Loucy (cell line): ENCODE measurements around the gene DKK2.

Source experiments
- H2AFZ ChIP-seq: fragments of 200-600 bp; sonication (generic); 2 replicates; pipeline ENCODE4 v1.6.0; 2016; ENCODE audit warnings: antibody characterized with exemption, mild to moderate bottlenecking, low read length, moderate library complexity
- H3F3A ChIP-seq: fragments of 200-600 bp; 2 replicates; pipeline ENCODE4 v1.6.0; 2016; ENCODE audit warnings: antibody characterized with exemption, low read depth, mild to moderate bottlenecking
- H3K27me3 ChIP-seq: fragments of 200-600 bp; sonication (generic); 2 replicates; pipeline ENCODE4 v1.6.1; 2014; ENCODE audit warnings: low read length, mild to moderate bottlenecking; ENCODE audit not compliant: insufficient read depth, poor library complexity, severe bottlenecking
- H3K36me3 ChIP-seq: fragments of 200-600 bp; sonication (generic); 2 replicates; pipeline ENCODE4 v1.6.1; 2016; ENCODE audit warnings: low read length; ENCODE audit not compliant: insufficient read depth
- H3K4me1 ChIP-seq: fragments of 200-600 bp; sonication (generic); 2 replicates; pipeline ENCODE4 v1.5.1; 2014; ENCODE audit warnings: low read length, mild to moderate bottlenecking; ENCODE audit not compliant: insufficient read depth, poor library complexity, severe bottlenecking
- H3K4me2 ChIP-seq: fragments of 200-600 bp; sonication (generic); 2 replicates; pipeline ENCODE4 v1.6.0; 2014; ENCODE audit warnings: antibody characterized with exemption, low read length, low read depth, mild to moderate bottlenecking; ENCODE audit not compliant: poor library complexity, severe bottlenecking
- H3K4me3 ChIP-seq: fragments of 200-600 bp; sonication (generic); 2 replicates; pipeline ENCODE4 v1.5.1; 2014; ENCODE audit warnings: low read length, mild to moderate bottlenecking, mixed read lengths; ENCODE audit not compliant: poor library complexity, severe bottlenecking
- H3K79me2 ChIP-seq: fragments of 200-600 bp; sonication (generic); 2 replicates; pipeline ENCODE4 v1.6.1; 2014; ENCODE audit warnings: low read length; ENCODE audit not compliant: insufficient read depth
- H3K9ac ChIP-seq: fragments of 200-600 bp; sonication (generic); 2 replicates; pipeline ENCODE4 v1.6.0; 2014; ENCODE audit warnings: mild to moderate bottlenecking, low read depth, low read length, moderate library complexity; ENCODE audit not compliant: poor library complexity, severe bottlenecking
- H3K9me2 ChIP-seq: fragments of 200-600 bp; sonication (generic); replicated peaks from 2 replicates; pipeline ENCODE4 v1.6.1; 2016; ENCODE audit warnings: low read depth, low read length, mixed read lengths
- H3K9me3 ChIP-seq: fragments of 200-600 bp; sonication (generic); 2 replicates; pipeline ENCODE4 v1.6.1; 2014; ENCODE audit warnings: mild to moderate bottlenecking, antibody characterized with exemption, low read length, low read depth; ENCODE audit not compliant: insufficient read depth
- H4K20me1 ChIP-seq: fragments of 200-600 bp; sonication (generic); 2 replicates; pipeline ENCODE4 v1.6.0; 2014; ENCODE audit warnings: antibody characterized with exemption, low read length, mild to moderate bottlenecking; ENCODE audit not compliant: insufficient read depth, poor library complexity, severe bottlenecking
- EZH2phosphoT487 ChIP-seq: fragments of 200-600 bp; IDR thresholded peaks from 2 replicates; pipeline ENCODE4 v1.6.1; 2018; ENCODE audit warnings: antibody characterized with exemption, mild to moderate bottlenecking, moderate library complexity, borderline replicate concordance
- TF ChIP-seq, protein P1 (sequence below): fragments of 200-600 bp; sonication (generic); conservative IDR thresholded peaks from 2 replicates; pipeline ENCODE4 v1.5.1; 2014; ENCODE audit warnings: mild to moderate bottlenecking, antibody characterized with exemption, low read length

Gene DKK2

DNA sequence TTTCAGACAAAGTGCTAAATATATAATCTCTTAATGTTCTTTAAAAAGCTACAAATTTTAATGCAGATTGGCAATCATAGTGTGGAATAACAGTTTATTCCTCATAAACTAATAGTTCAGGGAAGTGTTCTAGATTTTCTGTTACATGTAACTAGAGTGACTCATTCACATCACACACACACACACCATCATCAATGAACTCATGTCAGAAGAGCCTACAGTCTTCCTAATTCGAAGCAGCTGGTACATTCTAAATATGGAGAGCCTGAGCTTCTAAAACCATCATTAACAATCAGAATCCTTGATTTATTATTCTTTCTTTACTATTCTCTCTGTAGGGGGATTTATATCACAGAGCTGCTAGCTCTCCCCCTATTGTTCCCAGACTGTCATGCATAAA lies 49.6 kb downstream of the DKK2 start:
- no peaks in the 10 kb centered on the region for H3K4me1 ChIP-seq
- no peaks in the 10 kb centered on the region for H3K9me2 ChIP-seq
- no peaks in the 10 kb centered on the region for H3K9me3 ChIP-seq
- no peak overlapping the region for H3K4me3 ChIP-seq
- no peak overlapping the region for H3K9ac ChIP-seq
- H3K27me3 ChIP-seq: no peaks in the 10 kb centered on the region
- no peak overlapping the region for H3K4me2 ChIP-seq
- H2AFZ ChIP-seq: no peak overlapping the region
- H4K20me1 ChIP-seq: no peaks in the 10 kb centered on the region
- H3F3A ChIP-seq: no peaks in the 10 kb centered on the region
- no peaks in the 10 kb centered on the region for H3K79me2 ChIP-seq
- no peaks in the 10 kb centered on the region for H3K36me3 ChIP-seq
- TF ChIP-seq, protein P1, sequence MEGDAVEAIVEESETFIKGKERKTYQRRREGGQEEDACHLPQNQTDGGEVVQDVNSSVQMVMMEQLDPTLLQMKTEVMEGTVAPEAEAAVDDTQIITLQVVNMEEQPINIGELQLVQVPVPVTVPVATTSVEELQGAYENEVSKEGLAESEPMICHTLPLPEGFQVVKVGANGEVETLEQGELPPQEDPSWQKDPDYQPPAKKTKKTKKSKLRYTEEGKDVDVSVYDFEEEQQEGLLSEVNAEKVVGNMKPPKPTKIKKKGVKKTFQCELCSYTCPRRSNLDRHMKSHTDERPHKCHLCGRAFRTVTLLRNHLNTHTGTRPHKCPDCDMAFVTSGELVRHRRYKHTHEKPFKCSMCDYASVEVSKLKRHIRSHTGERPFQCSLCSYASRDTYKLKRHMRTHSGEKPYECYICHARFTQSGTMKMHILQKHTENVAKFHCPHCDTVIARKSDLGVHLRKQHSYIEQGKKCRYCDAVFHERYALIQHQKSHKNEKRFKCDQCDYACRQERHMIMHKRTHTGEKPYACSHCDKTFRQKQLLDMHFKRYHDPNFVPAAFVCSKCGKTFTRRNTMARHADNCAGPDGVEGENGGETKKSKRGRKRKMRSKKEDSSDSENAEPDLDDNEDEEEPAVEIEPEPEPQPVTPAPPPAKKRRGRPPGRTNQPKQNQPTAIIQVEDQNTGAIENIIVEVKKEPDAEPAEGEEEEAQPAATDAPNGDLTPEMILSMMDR: no peak
- TF ChIP-seq EZH2phosphoT487: no peak

- Histone ChIP-seq H2AFZ (no peak overlapping the region), H3K79me2 (no peaks in the 10 kb centered on the region), H3K9ac (no peak overlapping the region), H4K20me1 (no peaks in the 10 kb centered on the region), H3F3A (no peaks in the 10 kb centered on the region), H3K36me3 (no peaks in the 10 kb centered on the region), H3K4me1 (no peaks in the 10 kb centered on the region), H3K9me2 (no peaks in the 10 kb centered on the region), H3K4me3 (no peak overlapping the region), H3K4me2 (no peak overlapping the region), H3K9me3 (no peaks in the 10 kb centered on the region), H3K27me3 (no peaks in the 10 kb centered on the region)
- TF ChIP-seq EZH2phosphoT487: no peak
- TF ChIP-seq, protein P1: no peak
Measured at GRCh38 chr4:106985830-106986229, 50.3 kb downstream of the DKK2 start.

DNA sequence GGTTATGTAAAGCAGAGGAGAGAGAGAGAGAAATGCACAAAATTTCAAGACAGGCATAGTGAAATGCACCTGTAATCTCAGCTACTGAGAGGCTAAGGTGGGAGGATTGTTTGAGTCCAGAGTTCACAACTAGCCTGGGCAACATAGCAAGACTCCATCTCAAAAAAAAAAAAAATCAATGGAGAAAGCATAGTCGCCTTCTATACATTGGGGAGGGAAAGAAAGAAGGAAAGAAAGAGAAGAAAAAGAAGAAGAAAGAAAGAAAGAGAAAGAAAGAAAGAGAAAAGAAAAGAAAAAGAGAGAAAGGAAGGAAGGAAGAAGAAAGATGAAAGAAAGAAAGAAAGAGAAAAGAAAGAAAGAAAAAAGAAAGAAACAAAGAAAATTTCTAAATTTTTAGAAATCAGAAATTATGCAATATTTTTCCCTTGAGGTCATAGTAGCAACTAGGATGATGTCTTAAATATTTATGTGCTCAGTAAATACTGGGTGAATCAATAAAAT lies 53.4 kb downstream of the DKK2 start:
- no peaks in the 10 kb centered on the region for H3F3A ChIP-seq
- no peaks in the 10 kb centered on the region for H3K36me3 ChIP-seq

More for the DNA sequence above, 53.4 kb downstream of the DKK2 start:
- no peaks in the 10 kb centered on the region for H3K9me2 ChIP-seq
- H3K4me3 ChIP-seq: no peak overlapping the region
- H3K79me2 ChIP-seq: no peaks in the 10 kb centered on the region
- no peaks in the 10 kb centered on the region for H3K9me3 ChIP-seq
- TF ChIP-seq EZH2phosphoT487: no peak
- TF ChIP-seq, protein P1: no peak
- H3K4me2 ChIP-seq: no peak overlapping the region
- H3K27me3 ChIP-seq: no peaks in the 10 kb centered on the region
- peaks cover 5% of the 10 kb centered on the region for H3K4me1 ChIP-seq
- H3K9ac ChIP-seq: no peak overlapping the region
- H2AFZ ChIP-seq: no peak overlapping the region
- H4K20me1 ChIP-seq: no peaks in the 10 kb centered on the region
